Right forelimb (tissue), 1 donor: ENCODE measurements around the gene CHN1.

Experiments
- DNase-seq: peaks from one replicate; pipeline ENCODE4 v3.0.0-alpha.2; 2018

The CHN1 gene

GRCh38 chr2:174781298-174781697 is 223.9 kb downstream of the CHN1 start:
- no peak for DNase-seq

GRCh38 chr2:174780856-174781255 is 224.3 kb downstream of the CHN1 start:
- DNase-seq, result no peak

GRCh38 chr2:174780191-174780840 is 224.9 kb downstream of the CHN1 start:
- no peak for DNase-seq

- DNase-seq, result no peak
Observed at GRCh38 chr2:174779361-174779928, 225.7 kb downstream of the CHN1 start.

- DNase-seq, result peak; percentile 63
Observed at GRCh38 chr2:174778085-174778981, 226.8 kb downstream of the CHN1 start.

GRCh38 chr2:174777347-174778084 is 227.7 kb downstream of the CHN1 start:
- DNase-seq, result no peak

- no peak for DNase-seq
Observed at GRCh38 chr2:174776675-174777074, 228.5 kb downstream of the CHN1 start.

GRCh38 chr2:174776223-174776622 is 229.0 kb downstream of the CHN1 start:
- DNase-seq, result no peak

- no peak for DNase-seq
Observed at GRCh38 chr2:174775571-174775980, 229.6 kb downstream of the CHN1 start.

GRCh38 chr2:174774886-174775285 is 230.3 kb downstream of the CHN1 start:
- DNase-seq, result no peak

GRCh38 chr2:174773215-174773614 is 232.0 kb downstream of the CHN1 start:
- DNase-seq, result no peak

- DNase-seq, result no peak
Observed at GRCh38 chr2:174772472-174772801, 232.7 kb downstream of the CHN1 start.

- DNase-seq, result peak; percentile 88
Observed at GRCh38 chr2:174771631-174772471, 233.3 kb downstream of the CHN1 start.

- no peak for DNase-seq
Observed at GRCh38 chr2:174771136-174771535, 234.0 kb downstream of the CHN1 start.

GRCh38 chr2:174768557-174768956 is 236.6 kb downstream of the CHN1 start:
- DNase-seq, result no peak

GRCh38 chr2:174766271-174766670 is 238.9 kb downstream of the CHN1 start:
- no peak for DNase-seq

GRCh38 chr2:174765576-174765975 is 239.6 kb downstream of the CHN1 start:
- no peak for DNase-seq

GRCh38 chr2:174764280-174765255 is 240.6 kb downstream of the CHN1 start, which contains the start of gene CHRNA1:
CHRNA1 (minus strand) TSS chr2:174764472; CDS start chr2:174764394, 78 bp downstream.
- peak; percentile 58 for DNase-seq

- no peak for DNase-seq
Observed at GRCh38 chr2:174763780-174764179, 241.4 kb downstream of the CHN1 start.

- no peak for DNase-seq
Observed at GRCh38 chr2:174762464-174762863, 242.7 kb downstream of the CHN1 start.

GRCh38 chr2:174761837-174762236 is 243.3 kb downstream of the CHN1 start:
- DNase-seq, result no peak
